ENCODE measurements around the gene AGRP. TPM values are rescaled to one million over a fixed set of nuclear protein-coding genes. Genes with fewer than 3 reads are reported as not detected.

Gene AGRP
- total RNA-seq, 2 experiments from 2014 or later = not detected

DNA sequence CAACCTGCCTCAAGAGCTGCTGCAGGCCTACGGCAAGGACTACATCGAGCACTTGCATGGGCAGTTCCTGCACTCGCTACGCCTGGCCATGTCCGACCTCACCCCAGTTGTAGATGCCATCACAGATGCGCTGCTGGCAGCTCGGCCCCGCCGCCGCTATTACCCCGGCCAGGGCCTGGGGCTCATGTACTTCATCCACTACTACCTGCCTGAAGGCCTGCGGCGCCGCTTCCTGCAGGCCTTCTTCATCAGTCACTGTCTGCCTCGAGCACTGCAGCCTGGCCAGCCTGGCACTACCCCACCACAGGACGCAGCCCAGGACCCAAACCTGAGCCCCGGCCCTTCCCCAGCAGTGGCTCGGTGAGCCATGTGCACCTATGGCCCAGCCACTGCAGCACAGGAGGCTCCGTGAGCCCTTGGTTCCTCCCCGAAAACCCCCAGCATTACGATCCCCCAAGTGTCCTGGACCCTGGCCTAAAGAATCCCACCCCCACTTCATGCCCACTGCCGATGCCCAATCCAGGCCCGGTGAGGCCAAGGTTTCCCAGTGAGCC is 46.6 kb downstream of the AGRP start:
- H3K36me3 Mint-ChIP-seq (ENCODE audit: low read depth) = no peaks in the 10 kb centered on the region
- no peak for DNase-seq
- peaks cover under 1% of the 10 kb centered on the region for H3K4me1 Mint-ChIP-seq
- no peaks in the 10 kb centered on the region for H3K9me3 Mint-ChIP-seq
- CTCF ChIA-PET = interaction anchor here (0.8 to 3.6 kb wide), 3 partner anchors 9 to 84 kb away, joined by 3 to 19 read pairs (median 5); no protein-coding TSS in a partner anchor
- H3K4me3 Mint-ChIP-seq = no peak overlapping the region
- no peak overlapping the region for H3K27ac Mint-ChIP-seq
- H3K27me3 Mint-ChIP-seq = peaks cover 8% of the 10 kb centered on the region
- POLR2A ChIA-PET = no interaction called here

DNA sequence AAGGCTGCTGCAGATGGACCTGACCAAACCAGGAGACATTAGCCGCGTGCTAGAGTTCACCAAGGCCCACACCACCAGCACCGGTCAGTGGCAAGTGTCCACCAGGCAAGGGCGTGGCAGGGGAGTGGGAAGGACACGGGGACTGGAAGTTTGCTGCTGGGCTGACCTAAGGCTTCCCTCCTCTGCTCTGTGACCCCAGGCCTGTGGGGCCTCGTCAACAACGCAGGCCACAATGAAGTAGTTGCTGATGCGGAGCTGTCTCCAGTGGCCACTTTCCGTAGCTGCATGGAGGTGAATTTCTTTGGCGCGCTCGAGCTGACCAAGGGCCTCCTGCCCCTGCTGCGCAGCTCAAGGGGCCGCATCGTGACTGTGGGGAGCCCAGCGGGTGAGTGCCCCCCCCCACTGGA is 47.6 kb downstream of the AGRP start:
- DNase-seq = no peak
- Mint-ChIP-seq H3K4me3 (no peak overlapping the region), H3K27me3 (peaks cover 11% of the 10 kb centered on the region), H3K9me3 (no peaks in the 10 kb centered on the region), H3K4me1 (peaks cover 3% of the 10 kb centered on the region), H3K36me3 (ENCODE audit: low read depth) (no peaks in the 10 kb centered on the region), H3K27ac (no peak overlapping the region)
- ChIA-PET POLR2A (no interaction called here), CTCF (interaction anchor here (0.8 to 3.6 kb wide), 3 partner anchors 8 to 85 kb away, joined by 3 to 19 read pairs (median 5); no protein-coding TSS in a partner anchor)

DNA sequence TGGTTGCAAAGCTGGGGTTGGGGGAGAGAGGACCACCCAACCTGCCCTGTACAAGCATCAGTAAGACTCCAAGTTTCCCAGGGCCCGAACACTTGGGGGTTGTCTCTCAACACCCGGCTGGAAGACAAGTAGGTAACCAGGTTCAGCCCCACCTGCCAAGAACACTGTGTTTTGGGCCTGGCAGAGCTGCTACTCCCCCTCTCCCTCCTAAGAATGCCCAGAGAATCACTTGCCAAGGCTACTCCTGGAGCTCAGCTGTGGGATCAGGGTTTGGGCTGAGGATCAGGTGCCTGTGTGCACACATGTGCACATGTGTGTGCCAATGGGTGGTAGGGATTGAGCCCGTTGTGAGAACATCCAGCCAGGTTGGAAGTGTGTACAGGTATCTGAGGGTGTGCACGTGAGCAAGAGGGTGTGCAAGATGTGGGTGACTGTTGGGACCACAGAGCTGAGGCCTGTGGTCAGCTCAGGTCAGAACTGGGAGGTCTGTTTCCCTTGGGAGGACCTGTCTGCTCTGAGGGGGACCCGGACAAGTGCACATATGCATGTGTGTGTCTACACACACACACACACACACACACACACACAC is 50.1 kb downstream of the AGRP start:
- ChIA-PET POLR2A (no interaction called here), CTCF (interaction anchor here (0.6 to 3.6 kb wide), 6 partner anchors 13 to 150 kb away, joined by 3 to 19 read pairs (median 4); no protein-coding TSS in a partner anchor)
- Mint-ChIP-seq H3K9me3 (no peaks in the 10 kb centered on the region), H3K4me3 (no peak overlapping the region), H3K36me3 (ENCODE audit: low read depth) (no peaks in the 10 kb centered on the region), H3K27me3 (peaks cover 31% of the 10 kb centered on the region), H3K27ac (no peak overlapping the region), H3K4me1 (peaks cover 8% of the 10 kb centered on the region)
- DNase-seq = no peak

Other genes with a start within 250 kb of the AGRP start
- 10 to 100 TPM; 59.2 to 62.0 TPM for gene FHOD1, start 236.1 kb downstream of the AGRP start, total RNA-seq
- gene SLC9A5, start 234.6 kb downstream of the AGRP start, total RNA-seq = 1 to 10 TPM; 1.5 to 2.0 TPM
- 10 to 100 TPM; 15.7 TPM for gene PLEKHG4, start 204.0 kb downstream of the AGRP start, total RNA-seq
- gene KCTD19, start 156.8 kb downstream of the AGRP start, total RNA-seq = not detected
- gene LRRC36, start 156.7 kb downstream of the AGRP start, total RNA-seq = not detected
- not detected for gene TPPP3, start 90.0 kb downstream of the AGRP start, total RNA-seq
- under 1 TPM; 0.22 to 0.29 TPM for gene ZDHHC1, start 67.1 kb downstream of the AGRP start, total RNA-seq
- not detected for gene HSD11B2, start 52.4 kb downstream of the AGRP start, total RNA-seq
- gene ATP6V0D1, start 2.4 kb downstream of the AGRP start, total RNA-seq = 10 to 100 TPM; 52.1 to 60.3 TPM
- 10 to 100 TPM; 12.8 to 15.8 TPM for gene RIPOR1, start 45.3 kb upstream of the AGRP start, total RNA-seq
- 10 to 100 TPM; 87.1 to 98.5 TPM for gene CTCF, start 79.0 kb upstream of the AGRP start, total RNA-seq
- 100 to 1,000 TPM; 203 to 226 TPM for gene CARMIL2, start 161.6 kb upstream of the AGRP start, total RNA-seq
- gene ACD, start 176.7 kb upstream of the AGRP start, total RNA-seq = 10 to 100 TPM; 38.0 to 41.8 TPM
- gene PARD6A, start 177.4 kb upstream of the AGRP start, total RNA-seq = 10 to 100 TPM; 11.6 to 13.0 TPM
- 1 to 10 TPM; 8.0 to 8.2 TPM for gene ENKD1, start 183.2 kb upstream of the AGRP start, total RNA-seq
- 1 to 10 TPM; 3.8 to 4.8 TPM for gene C16orf86, start 183.3 kb upstream of the AGRP start, total RNA-seq
- 10 to 100 TPM; 11.2 to 11.9 TPM for gene GFOD2, start 235.8 kb upstream of the AGRP start, total RNA-seq

All from activated CD4-positive, alpha-beta T cell treated with anti-CD3 and anti-CD28 coated beads, Interleukin-2, amount 10 ng/mL, durations not matched to agents 7 days and 5 days (primary cell).